Gastroesophageal sphincter (tissue), 3 donors: ENCODE data around the gene RHOT1.

Experiments
- CTCF ChIP-seq, 4 experiments: fragments of 200-600 bp in 2 of 4; fragments of 450-650 bp in 2 of 4; sonication (generic) in 1 of 4; IDR thresholded peaks; one replicate each; pipeline ENCODE4 v1.5.1; 2017 to 2019; ENCODE audit warnings: antibody characterized with exemption in 4 of 4, mild to moderate bottlenecking in 2 of 4, moderate library complexity in 2 of 4
- EP300 ChIP-seq: sonication (generic); formaldehyde crosslinking; IDR thresholded peaks from one replicate; pipeline ENCODE4 v1.6.1; 2017; ENCODE audit warnings: antibody characterized with exemption, mild to moderate bottlenecking
- POLR2A ChIP-seq, 2 donors: fragments of 450-650 bp; IDR thresholded peaks; one replicate each; pipeline ENCODE4 v1.6.1; 2017; ENCODE audit warnings: antibody characterized with exemption in 2 of 2, mild to moderate bottlenecking in 2 of 2, moderate library complexity in 1 of 2

DNA sequence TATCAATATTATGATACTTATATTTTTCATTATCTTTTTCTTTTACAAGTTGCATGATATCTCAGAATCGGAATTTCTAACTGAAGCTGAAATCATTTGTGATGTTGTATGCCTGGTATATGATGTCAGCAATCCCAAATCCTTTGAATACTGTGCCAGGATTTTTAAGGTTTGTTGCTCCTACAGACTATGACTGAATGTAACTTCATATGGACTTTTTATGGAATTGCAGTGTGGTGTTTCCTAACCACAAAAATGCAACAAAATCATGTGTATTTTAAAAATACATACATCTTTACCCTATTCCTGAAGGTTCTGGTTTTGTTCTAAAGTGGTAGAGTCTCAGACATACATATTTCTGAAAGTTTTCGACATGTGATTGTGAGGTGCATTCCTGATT lies 64.6 kb downstream of the RHOT1 start:
- TF ChIP-seq CTCF (IDR thresholded peaks at IDR 0.05), result no peak
- TF ChIP-seq EP300, result no peak
- no peak for TF ChIP-seq POLR2A (IDR thresholded peaks at IDR 0.05)
